HG03442 (cell line): Measurements from ENCODE around the gene MTA3.
"Not testable (repeated sequence)": the region's sequence is repeated elsewhere in the genome, so short reads cannot be mapped to it uniquely, and the experiment has no call there.

Experiments used
- ATAC-seq: cut with Tn5 transposase; IDR thresholded peaks from one replicate; pipeline ENCODE4 v1.9.1; 2021; ENCODE audit warnings: mild to moderate bottlenecking, moderate library complexity; ENCODE audit not compliant: unreplicated experiment

The MTA3 gene

GRCh38 chr2:42566837-42567321 is 1.6 kb upstream of the MTA3 start:
- ATAC-seq: peak; percentile 43

DNA sequence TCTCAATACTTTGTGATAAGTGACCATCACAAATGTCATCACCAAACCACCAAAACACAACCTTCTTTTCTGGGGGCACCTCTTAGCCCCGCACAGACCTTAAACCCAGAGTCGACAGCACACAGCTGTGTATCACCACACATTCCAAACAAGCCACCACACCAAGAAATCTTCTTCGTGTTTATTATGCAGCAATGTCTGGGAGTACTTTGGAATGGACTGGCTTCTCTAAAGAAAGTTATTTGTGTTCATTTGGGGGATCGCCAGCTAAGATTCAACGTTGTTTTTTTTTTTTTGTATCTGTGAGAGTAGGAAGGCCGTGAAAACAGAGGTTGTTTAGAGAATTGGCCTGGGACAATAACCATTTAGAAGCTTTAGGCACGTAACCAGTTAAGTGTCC is 1.1 kb upstream of the MTA3 start:
- peak; percentile 4 for ATAC-seq

DNA sequence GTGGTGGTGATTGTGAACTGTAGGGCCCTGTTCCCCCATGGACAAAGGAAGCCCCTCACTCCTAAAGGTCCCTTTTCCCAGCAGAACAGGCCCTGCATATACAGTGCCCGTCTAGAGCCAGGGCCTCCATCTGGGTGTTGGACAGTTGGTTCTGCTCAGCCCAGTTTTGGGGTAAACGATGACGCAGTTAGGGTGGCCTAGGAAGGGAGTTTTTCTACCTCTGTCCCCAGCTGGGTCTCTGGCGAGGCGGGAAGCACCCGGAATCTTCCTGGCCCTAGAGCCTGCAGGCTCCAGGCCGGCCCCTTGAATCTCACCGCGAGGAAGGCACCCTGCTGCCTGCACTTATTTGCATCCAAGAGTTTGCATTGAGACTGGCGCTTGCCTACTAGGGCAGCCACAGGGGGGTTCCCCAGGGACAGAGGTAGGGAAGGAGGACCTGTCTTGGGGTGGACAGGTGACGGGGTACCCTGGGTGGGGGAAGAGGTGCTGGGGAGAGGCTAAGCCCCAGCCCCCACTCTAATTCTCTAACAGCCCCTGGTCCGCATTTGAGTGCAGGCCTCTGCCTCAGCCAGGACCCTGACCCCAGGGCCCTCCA is 529 bp upstream of the MTA3 start:
- peak; percentile 59 for ATAC-seq

DNA sequence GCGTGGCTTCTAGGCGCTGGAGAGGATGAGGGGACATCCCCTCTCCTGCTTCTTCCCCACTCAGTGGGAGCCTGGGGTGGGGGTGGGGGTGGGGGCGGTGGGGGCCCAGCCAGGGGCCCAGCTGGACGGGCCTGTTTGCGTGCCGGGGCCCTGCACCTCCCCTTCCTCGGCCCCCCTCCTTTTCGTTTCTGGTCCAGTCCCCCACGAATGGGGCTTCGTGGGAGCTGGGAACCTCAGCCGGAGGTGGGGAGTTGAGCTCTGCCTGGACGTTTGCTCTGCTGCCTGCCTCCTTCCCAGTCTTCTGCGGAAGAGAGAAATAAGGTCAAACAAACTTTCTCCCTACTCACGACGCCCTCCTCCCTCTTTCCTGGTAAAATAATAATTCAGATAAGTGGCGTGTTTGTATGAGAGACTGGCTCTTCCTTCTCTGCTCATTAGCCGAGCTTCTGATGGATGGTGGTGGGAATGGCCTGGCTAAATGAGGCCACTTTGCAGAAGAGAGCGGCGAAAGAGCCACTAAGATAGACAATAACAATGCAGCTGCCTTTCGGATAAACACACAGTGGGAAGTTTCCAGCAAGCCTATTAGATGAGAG is 782 bp downstream of the MTA3 start:
- ATAC-seq: peak; percentile 2

DNA sequence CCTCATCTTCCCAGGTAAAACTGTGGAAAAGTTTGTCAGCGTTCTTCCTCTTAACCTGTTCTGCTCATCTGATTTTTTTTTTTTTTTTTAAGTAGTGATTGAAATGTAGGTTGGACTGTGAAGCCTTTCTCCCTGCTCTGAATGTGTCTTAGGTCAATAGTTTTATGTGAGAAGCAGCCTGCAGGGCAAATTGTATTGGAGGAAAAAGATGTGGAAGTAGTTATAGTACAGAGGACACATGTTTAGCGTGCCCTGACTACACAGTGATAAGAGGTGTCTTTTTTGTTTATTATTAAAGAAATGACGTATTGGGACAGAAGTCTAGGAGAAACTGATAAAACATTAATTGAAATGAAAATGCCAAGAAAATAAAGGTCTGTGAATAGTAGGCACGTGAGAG is 1.5 kb downstream of the MTA3 start:
- no peak for ATAC-seq

DNA sequence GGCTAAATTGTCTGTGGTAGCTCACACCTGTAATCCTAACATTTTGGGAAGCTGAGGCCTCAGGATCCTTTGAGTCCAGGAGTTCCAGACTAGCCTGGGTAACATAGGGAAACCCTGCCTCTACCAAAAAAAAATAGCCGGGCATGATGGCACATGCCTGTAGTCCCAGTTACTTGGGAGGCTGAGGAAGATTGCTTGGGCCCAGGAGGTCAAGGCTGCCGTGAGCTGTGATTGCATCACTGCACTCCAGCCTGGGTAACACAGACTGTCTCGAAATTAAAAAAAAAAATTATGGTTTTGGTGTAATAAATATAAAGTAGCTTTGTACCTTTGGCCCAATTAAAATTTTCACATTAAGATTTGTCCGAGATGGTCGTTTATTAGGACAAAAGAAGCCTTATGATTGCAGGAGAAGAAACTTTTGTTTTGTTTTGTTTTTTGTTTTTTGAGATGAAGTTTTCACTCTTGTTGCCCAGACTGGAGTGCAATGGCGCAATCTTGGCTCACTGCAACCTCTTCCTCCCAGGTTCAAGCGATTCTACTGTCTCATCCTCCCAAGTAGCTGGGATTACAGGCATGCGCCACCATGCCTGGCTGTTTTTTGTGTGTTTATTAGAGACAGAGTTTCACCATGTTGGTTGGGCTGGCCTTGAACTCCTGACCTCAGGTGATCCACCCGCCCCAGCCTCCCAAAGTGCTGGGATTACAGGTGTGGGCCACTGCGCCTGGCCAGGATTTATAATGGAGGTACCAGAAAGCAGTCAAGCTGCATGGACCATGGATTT is 4.1 kb downstream of the MTA3 start:
- ATAC-seq: no peak

DNA sequence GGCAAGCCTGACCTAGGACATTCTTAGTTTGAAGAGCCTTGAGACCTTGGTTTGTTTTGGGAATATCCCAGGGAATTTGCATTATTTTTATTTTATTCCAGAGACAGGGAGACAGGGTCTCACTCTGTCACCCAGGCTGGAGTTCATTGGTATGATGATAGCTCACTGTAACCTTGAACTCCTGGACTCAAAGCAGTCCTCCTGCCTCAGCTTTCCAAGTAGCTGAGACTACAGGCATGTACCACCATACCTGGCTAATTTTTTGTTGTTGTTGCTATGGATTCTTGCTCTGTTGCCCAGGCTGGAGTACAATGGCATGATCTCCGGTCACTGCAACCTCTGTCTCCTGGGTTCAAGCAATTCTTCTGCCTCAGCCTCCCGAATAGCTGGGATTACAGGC is 4.8 kb downstream of the MTA3 start:
- no peak for ATAC-seq

DNA sequence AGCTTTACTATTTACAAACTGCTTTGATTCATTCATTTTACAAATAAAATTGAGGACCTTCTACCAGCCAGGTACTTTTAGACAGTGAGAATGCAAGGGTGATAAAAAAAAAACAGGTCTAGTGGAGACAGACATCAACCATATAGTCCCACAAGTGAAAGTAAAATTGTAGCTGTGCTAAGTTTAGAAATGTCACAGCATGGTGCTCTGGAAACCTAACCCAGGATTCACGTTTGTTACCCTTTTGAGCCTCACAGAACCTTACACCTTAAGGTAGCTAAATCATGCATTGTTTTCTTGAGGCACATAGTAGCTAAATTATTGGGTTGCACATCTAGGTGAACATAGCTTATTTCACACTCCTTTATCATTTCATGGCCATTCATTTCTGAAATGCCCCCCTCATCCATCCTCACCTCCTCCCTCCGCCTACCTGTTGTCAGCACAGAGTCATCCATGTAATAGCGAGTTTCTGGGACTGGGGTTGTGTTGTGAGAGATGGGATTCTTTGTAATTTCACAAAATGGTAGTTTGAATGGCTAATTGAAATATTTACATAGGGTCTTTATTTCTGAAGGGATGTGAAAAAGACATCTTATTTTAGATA is 7.1 kb downstream of the MTA3 start:
- peak; percentile 60 for ATAC-seq

DNA sequence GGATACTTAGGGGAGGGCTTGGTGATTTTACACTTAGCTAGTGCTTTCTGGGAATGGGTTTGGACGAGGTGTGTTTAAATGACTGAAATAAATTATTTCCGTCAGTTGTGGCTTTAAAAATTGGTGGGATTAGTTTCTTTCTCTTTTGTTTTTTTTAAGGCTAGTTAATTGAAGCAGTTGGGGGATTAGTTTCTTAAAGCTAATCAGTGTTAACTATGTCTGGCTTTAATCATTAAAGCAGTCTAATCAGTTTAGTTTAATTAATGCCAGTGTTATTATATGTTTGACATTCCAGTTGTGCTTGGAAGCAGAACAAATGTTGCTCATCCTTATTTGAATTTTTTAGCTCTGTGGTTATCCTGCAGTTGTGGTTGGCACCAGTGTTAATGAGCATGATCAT is 10.2 kb downstream of the MTA3 start:
- no peak for ATAC-seq

GRCh38 chr2:42581257-42581656 is 12.8 kb downstream of the MTA3 start:
- ATAC-seq: no peak

- ATAC-seq: not testable (repeated sequence)
Observed at GRCh38 chr2:42584628-42585027, 16.2 kb downstream of the MTA3 start.

GRCh38 chr2:42585779-42586178 is 17.3 kb downstream of the MTA3 start:
- ATAC-seq: no peak

- no peak for ATAC-seq
Observed at GRCh38 chr2:42587526-42588117, 19.2 kb downstream of the MTA3 start.

- no peak for ATAC-seq
Observed at GRCh38 chr2:42588121-42588520, 19.7 kb downstream of the MTA3 start.

DNA sequence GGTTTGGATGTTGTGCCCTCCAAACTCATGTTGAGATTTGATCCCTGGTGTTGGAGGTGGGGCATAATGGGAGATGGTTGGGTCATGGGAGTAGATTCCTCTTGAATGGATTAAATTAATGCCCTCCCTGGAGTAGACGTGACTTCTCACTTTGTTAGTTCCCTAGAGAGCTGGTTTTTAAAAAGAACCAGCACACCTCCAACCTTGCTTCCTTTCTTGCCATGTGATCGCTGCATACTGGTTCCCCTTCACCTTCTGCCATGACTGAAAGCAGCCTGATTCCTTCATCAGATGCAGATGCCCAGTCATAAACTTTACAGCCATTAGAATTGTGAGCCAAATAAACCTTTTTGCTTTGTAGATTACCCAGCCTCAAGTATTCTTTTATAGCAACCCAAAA is 21.7 kb downstream of the MTA3 start:
- ATAC-seq: no peak

- no peak for ATAC-seq
Observed at GRCh38 chr2:42593282-42593681, 24.9 kb downstream of the MTA3 start.

DNA sequence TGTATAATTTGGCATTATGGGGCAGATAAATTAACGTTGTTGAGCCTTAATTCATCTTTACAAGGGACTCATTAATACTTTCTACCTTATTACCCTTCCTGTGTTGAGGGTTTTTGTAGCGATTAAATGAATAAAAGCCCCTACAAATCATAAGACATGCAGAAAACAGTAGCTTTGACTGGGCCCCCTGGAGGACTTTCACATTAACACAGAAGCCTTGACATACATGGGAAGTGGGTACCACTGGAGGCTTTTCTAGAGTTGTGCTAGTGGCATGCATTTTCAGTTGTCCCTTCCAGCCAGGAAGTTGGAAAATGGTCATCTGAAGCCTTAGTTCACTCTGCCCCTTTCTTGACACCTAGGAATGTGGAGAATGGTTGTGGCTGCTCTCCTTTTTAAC is 30.2 kb downstream of the MTA3 start:
- ATAC-seq: no peak

GRCh38 chr2:42601076-42601475 is 32.6 kb downstream of the MTA3 start:
- no peak for ATAC-seq

DNA sequence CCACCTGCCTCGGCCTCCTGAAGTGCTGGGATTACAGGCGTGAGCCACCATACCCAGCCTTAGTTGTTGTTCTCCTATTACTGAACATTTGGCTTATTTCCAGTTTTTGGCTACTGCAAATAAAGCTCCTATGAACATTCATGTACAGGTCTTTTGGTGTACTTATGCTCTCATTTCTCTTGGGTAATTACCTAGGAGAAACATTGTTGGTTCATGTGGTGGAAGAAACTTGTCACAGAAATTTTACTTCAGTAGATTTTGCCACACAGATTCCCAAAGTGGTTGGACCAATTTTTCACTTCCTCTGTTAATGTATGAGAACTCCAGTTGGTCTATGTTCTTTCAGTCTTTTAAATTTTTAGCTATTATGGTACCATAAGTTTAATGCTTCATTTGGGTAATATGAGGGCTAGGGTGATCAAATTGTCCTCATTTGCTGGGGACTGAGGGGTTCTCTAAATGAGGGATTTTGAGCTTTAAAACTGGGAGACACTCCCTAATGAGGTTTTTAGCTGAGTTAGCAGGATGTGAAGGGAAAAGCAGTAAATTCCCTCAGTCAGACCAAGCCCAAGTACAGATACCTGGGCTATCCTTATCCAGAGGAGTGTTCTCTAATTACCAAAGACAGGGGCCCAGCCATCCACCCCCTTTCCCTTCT is 33.9 kb downstream of the MTA3 start:
- ATAC-seq: no peak

DNA sequence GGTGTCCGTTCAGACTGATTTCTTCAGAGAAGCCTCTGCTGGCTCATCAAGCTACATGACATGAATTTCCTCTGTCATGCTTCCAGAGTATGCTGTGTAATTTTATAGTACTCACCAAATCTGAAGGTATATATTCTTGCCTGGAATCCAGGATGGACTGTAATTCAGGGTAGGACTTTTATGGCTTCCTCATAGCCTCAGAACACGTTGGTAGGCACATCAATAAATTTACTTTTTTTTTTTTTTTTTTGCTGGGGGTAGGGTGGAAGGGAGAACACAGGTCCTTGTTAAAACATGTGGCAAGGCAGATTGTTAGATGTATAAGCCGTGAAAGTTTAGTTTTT is 34.4 kb downstream of the MTA3 start:
- no peak for ATAC-seq

DNA sequence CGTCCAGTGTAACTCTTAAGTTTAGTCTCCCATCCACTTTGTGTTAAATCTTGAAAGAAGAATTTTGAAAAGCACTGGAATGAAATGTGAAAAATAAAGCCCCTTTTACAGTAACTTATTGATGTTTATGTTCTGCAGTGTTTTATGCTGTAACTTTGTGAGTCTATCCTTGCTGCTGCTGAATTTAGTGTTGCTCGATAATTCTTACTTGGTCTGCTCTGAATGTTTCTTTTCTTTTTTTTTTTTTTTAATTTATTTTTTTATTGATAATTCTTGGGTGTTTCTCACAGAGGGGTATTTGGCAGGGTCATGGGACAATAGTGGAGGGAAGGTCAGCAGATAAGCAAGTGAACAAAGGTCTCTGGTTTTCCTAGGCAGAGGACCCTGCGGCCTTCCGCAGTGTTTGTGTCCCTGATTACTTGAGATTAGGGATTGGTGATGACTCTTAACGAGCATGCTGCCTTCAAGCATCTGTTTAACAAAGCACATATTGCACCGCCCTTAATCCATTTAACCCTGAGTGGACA is 36.0 kb downstream of the MTA3 start:
- not testable (repeated sequence) for ATAC-seq
